ENCODE results near the gene CDX4. TPM values are rescaled to one million over a fixed set of nuclear protein-coding genes. Genes with fewer than 3 reads are reported as not detected.

The CDX4 gene
- total and polyA plus RNA-seq, 2 experiments from 2014 or later = 2.0 to 2.7 TPM

GRCh38 chrX:73412930-73413329 lies 33.9 kb upstream of the CDX4 start:
- H2AFZ ChIP-seq = no peak overlapping the region
- no peaks in the 10 kb centered on the region for H3K9me2 ChIP-seq (ENCODE audit: insufficient read depth)
- H4K20me1 ChIP-seq (replicated peaks; ENCODE audit: insufficient read depth) = no peaks in the 10 kb centered on the region
- H3K36me3 ChIP-seq (ENCODE audit: insufficient read depth) = no peaks in the 10 kb centered on the region
- ATAC-seq (no peak), DNase-seq (ENCODE audit: low spot score) (no peak)
- H3K4me3 Mint-ChIP-seq = no peak overlapping the region
- H3K79me2 ChIP-seq (replicated peaks; ENCODE audit: insufficient read depth) = no peaks in the 10 kb centered on the region
- peaks cover 16% of the 10 kb centered on the region for H3K9me3 Mint-ChIP-seq
- no peaks in the 10 kb centered on the region; the same call in 2 of the 3 replicates for H3K36me3 Mint-ChIP-seq (ENCODE audit: low read depth)
- no peaks in the 10 kb centered on the region for H3K27me3 ChIP-seq (ENCODE audit: insufficient read depth)
- no peak overlapping the region for H3K27ac Mint-ChIP-seq
- H3K27ac ChIP-seq (ENCODE audit: low read depth) = no peak overlapping the region
- H3K4me1 ChIP-seq (ENCODE audit: insufficient read depth) = no peaks in the 10 kb centered on the region
- H3F3A ChIP-seq (replicated peaks; ENCODE audit: low read depth) = no peaks in the 10 kb centered on the region
- no peak overlapping the region for H3K4me3 ChIP-seq
- TF ChIP-seq ETS1 (IDR thresholded peaks at IDR 0.05) = no peak
- H3K4me1 Mint-ChIP-seq = no peaks in the 10 kb centered on the region
- no peaks in the 10 kb centered on the region for H3K27me3 Mint-ChIP-seq (ENCODE audit: insufficient read depth, low read depth, poor library complexity)
- H3K4me2 ChIP-seq = no peak overlapping the region

- DNase-seq (ENCODE audit: low spot score) = peak; percentile 72
- H3K4me1 Mint-ChIP-seq = peaks cover 20% of the 10 kb centered on the region
These were observed 500 bp downstream of the CDX4 start for GRCh38 chrX:73447311-73447794.

GRCh38 chrX:73448379-73448778 lies 1.5 kb downstream of the CDX4 start:
- Mint-ChIP-seq H3K36me3 (ENCODE audit: low read depth) (no peaks in the 10 kb centered on the region), H3K4me3 (no peak overlapping the region), H3K27me3 (ENCODE audit: insufficient read depth, low read depth, poor library complexity) (peaks cover 7% of the 10 kb centered on the region), H3K9me3 (no peaks in the 10 kb centered on the region; the same call in 2 of the 3 replicates), H3K4me1 (peaks cover 20% of the 10 kb centered on the region), H3K27ac (no peak overlapping the region)
- no peak overlapping the region for H2AFZ ChIP-seq
- H3K27me3 ChIP-seq (ENCODE audit: insufficient read depth) = peaks cover 95% of the 10 kb centered on the region
- peak overlapping the region; percentile 80 for H3K4me2 ChIP-seq
- no peaks in the 10 kb centered on the region; the same call in 1 of the 2 replicates for H4K20me1 ChIP-seq (replicated peaks; ENCODE audit: insufficient read depth)
- no peaks in the 10 kb centered on the region for H3F3A ChIP-seq (replicated peaks; ENCODE audit: low read depth)
- H3K4me3 ChIP-seq = peak overlapping the region; percentile 49
- H3K27ac ChIP-seq (ENCODE audit: low read depth) = no peak overlapping the region
- peak; percentile 24 for DNase-seq (ENCODE audit: low spot score)
- 0 out of 3 replicates have a peak, but pooled peaks have one; percentile 14 for ATAC-seq
- no peaks in the 10 kb centered on the region for H3K79me2 ChIP-seq (replicated peaks; ENCODE audit: insufficient read depth)
- no peaks in the 10 kb centered on the region for H3K9me2 ChIP-seq (ENCODE audit: insufficient read depth)
- no peaks in the 10 kb centered on the region for H3K36me3 ChIP-seq (ENCODE audit: insufficient read depth)
- TF ChIP-seq ZNF331 (CRISPR knock-in tag; IDR thresholded peaks at IDR 0.05; ENCODE audit: low read depth) (no peak), EZH2 (IDR thresholded peaks at IDR 0.05; ENCODE audit: low read depth, unreplicated experiment) (peak; percentile 8)
- H3K4me1 ChIP-seq (ENCODE audit: insufficient read depth) = peaks cover 16% of the 10 kb centered on the region

More at GRCh38 chrX:73447311-73447794, 500 bp downstream of the CDX4 start:
- H2AFZ ChIP-seq = peak overlapping the region; percentile 80; the same call in 1 of the 2 replicates
- H4K20me1 ChIP-seq (replicated peaks; ENCODE audit: insufficient read depth) = no peaks in the 10 kb centered on the region; the same call in 1 of the 2 replicates
- Mint-ChIP-seq H3K36me3 (ENCODE audit: low read depth) (no peaks in the 10 kb centered on the region), H3K27ac (no peak overlapping the region), H3K9me3 (no peaks in the 10 kb centered on the region; the same call in 2 of the 3 replicates), H3K27me3 (ENCODE audit: insufficient read depth, low read depth, poor library complexity) (peaks cover 7% of the 10 kb centered on the region), H3K4me3 (no peak overlapping the region)
- peak; percentile 76 for ATAC-seq
- no peaks in the 10 kb centered on the region for H3F3A ChIP-seq (replicated peaks; ENCODE audit: low read depth)
- no peaks in the 10 kb centered on the region for H3K79me2 ChIP-seq (replicated peaks; ENCODE audit: insufficient read depth)
- no peaks in the 10 kb centered on the region for H3K9me2 ChIP-seq (ENCODE audit: insufficient read depth)
- H3K4me2 ChIP-seq = peak overlapping the region; percentile 80
- peaks cover 16% of the 10 kb centered on the region for H3K4me1 ChIP-seq (ENCODE audit: insufficient read depth)
- TF ChIP-seq CTCF (conservative IDR thresholded peaks at IDR 0.05; ENCODE audit: low read depth in 2 of 2) (peak in 1 of 2 experiments; percentile 53; a peak in 2 of 4 replicates), NANOG (IDR thresholded peaks at IDR 0.05; ENCODE audit: borderline replicate concordance) (no peak), JUNB (IDR thresholded peaks at IDR 0.05; ENCODE audit: unreplicated experiment) (no peak)
- H3K4me3 ChIP-seq = peak overlapping the region; percentile 49
- H3K36me3 ChIP-seq (ENCODE audit: insufficient read depth) = no peaks in the 10 kb centered on the region
- peaks cover 85% of the 10 kb centered on the region for H3K27me3 ChIP-seq (ENCODE audit: insufficient read depth)
- H3K27ac ChIP-seq (ENCODE audit: low read depth) = no peak overlapping the region

Measured in GM23338 (cell line).